GM10266 (cell line): Measurements from ENCODE around the gene HBS1L.

ENCODE experiments used
- DNase-seq: peaks from one replicate; pipeline ENCODE4 v3.0.0; 2012; ENCODE audit errors: extremely low spot score
- TF ChIP-seq, protein P1 (sequence below): IDR thresholded peaks from 2 replicates; pipeline ENCODE4 v1.5.1; 2012; ENCODE audit warnings: mild to moderate bottlenecking, low read depth; ENCODE audit not compliant: control insufficient read depth, insufficient read depth; ENCODE audit errors: missing control alignments

The HBS1L gene

DNA sequence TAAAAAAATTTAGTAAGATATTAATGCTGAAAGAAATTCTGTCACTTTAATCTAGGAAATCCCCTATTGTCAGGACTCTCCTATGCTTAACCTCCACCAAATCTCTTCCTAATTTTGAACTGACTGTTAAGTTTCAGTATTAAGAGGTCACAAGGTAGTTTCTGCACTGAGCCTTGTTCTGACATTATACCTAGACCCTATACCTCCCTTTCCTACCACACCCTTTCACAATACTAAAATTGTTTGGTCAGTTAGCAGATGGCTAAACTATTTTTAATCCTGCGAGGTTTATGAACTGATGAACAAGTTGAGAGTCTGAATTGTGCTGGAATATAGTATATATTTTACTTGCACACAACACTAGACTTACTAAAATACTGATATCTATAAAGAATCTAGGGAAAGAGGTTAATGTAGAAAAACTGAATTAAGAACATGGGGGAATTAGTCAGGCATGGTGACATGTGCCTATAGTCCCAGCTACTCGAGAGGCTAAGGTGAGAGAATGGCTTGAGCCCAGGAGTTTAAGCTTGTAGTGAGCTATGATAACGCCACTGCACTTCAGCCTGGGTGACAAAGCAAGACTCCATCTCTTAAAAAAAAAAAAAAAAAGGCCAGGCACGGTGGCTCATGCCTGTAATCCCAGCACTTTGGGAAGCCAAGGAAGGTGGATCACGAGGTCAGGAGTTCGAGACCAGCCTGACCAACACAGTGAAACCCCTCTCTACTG lies 51.5 kb downstream of the HBS1L start:
- TF ChIP-seq, protein P1, sequence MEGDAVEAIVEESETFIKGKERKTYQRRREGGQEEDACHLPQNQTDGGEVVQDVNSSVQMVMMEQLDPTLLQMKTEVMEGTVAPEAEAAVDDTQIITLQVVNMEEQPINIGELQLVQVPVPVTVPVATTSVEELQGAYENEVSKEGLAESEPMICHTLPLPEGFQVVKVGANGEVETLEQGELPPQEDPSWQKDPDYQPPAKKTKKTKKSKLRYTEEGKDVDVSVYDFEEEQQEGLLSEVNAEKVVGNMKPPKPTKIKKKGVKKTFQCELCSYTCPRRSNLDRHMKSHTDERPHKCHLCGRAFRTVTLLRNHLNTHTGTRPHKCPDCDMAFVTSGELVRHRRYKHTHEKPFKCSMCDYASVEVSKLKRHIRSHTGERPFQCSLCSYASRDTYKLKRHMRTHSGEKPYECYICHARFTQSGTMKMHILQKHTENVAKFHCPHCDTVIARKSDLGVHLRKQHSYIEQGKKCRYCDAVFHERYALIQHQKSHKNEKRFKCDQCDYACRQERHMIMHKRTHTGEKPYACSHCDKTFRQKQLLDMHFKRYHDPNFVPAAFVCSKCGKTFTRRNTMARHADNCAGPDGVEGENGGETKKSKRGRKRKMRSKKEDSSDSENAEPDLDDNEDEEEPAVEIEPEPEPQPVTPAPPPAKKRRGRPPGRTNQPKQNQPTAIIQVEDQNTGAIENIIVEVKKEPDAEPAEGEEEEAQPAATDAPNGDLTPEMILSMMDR = no peak
- DNase-seq = peak; percentile 35

DNA sequence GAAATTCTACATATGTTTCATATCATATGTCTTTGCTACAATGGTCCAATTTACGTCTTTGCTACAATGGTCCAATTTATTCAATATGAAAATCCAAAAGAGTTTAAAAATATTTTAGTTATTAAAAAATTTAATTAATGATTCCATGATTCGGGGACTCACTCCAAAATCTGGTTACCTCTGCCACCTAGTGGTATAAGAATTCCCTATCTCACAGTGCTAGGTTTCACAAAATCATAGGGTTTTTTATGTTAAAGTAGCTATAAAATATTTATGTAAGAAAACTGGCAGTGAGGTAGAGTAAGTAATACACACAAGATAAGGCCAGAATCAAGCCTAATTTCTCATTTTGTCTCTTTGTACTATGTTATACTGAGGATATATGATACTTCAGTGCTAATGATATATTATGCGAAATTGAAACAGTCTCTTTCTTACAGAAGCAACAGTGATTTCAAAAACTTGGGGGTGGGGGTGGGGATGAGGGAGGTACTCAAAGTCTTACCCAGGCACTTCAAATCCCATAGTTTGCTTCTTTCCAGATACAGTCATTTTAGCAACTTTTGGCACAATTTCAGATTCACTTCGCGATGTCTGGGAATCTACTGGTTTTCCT lies 52.3 kb downstream of the HBS1L start:
- DNase-seq = peak; percentile 6
- TF ChIP-seq, protein P1 = peak; percentile 37

DNA sequence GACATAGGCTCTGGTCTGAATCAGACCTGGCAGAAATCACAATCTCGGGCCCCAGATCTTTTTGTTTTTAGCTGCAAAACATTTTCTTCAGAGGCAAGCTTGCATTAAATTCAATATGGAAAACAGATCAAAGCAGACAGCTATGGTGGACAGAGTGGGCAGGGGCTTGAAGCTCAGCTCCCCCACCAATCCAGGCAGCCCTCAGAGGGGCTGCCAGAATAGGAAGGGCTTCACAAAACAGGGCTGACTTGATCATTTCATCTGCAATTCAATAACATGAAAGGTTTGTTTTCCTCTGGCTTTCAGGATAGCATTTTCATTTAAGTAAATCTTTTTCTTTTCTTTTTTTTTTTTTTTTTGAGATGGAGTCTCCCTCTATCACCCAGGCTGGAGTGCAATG lies 55.5 kb downstream of the HBS1L start:
- TF ChIP-seq, protein P1 = no peak
- no peak for DNase-seq

DNA sequence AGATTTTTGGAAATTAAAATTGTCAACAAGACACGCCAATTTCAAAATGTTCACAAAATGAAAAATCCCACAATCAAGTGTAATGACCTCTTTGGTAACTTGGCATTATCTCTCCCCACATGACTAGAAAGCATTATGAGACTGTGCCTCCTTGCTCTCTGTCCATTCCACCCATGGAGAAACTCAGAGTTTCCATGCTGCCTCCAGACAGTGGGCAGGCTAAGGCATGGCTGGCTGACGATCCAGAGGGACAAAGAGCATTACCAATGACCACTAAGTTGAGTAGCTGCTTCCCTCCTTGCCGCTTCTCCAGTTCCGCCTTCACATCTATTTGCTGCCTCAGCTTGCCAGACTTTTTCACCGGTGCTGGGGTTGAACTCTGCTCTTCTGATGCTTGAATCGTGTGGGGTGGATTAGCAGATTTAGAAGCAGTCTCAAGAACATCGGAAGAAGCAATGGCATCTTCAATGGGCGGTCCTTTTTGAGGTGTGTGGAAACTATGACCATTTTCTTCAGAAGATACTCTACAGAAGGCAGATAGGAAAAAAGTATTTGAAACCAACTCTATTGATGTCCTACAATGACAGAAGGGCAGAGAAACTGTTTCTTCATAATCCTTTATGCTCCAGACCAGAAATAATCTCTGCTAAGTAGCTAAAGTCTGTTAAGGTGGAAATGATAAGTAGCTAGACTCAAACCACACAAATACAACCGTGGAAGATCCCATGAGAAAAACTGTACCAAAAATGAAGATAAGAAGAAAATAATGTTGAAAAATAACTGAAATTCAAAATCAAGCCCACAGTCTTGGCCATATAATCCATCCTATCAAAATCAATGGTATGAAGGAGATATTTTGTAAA lies 57.3 kb downstream of the HBS1L start:
- TF ChIP-seq, protein P1 = no peak
- no peak for DNase-seq

DNA sequence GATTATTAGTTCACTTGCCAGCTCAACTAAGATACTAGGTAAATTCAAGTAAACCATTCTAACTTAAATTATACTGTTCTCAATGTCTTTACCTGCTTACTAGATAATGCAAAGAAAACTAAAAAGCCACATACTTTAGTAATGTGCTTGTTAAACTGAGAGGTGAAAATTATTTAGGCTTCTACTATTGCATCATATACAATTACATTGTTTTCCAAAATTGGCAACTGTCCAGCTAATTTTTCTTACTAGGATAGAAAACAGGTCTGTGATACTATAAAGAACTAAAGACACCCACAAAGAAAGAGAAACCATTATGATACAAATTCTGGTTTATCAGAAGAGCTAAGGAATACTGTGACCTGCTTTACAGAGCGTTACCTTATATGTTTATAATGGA lies 59.1 kb downstream of the HBS1L start:
- DNase-seq = no peak
- TF ChIP-seq, protein P1 = no peak

DNA sequence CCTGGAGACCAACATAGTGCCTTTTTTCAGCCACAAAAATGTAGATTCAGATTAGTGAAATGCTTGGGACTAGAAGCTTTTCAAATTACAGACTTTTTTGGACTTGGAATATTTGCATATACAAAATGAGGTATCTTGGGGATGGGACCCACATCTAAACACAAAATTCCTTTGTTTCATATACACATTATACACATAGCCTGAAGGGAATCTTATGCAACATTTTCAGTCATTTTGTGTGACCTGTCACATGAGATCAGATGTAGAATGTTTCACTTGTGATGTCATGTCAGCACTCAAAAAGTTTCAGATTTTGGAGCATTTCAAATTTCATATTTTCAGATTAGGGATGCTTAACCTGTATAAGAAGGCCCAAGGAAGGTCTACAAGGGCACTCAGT lies 60.2 kb downstream of the HBS1L start:
- no peak for DNase-seq
- TF ChIP-seq, protein P1 = no peak
